Retinal pigment epithelial cell (primary cell): ENCODE data around the gene DNMBP.

Source experiments
- DNase-seq: peaks from one replicate; pipeline ENCODE4 v3.0.0-alpha.2; 2010; ENCODE audit warnings: low read depth
- H3K4me3 ChIP-seq: 2 replicates; pipeline ENCODE4 v1.5.1; 2011; ENCODE audit warnings: mild to moderate bottlenecking, low read length, control low read depth, moderate library complexity
- CTCF ChIP-seq: conservative IDR thresholded peaks from 2 replicates; pipeline ENCODE4 v1.5.1; 2011; ENCODE audit warnings: low read depth, low read length, control low read depth, inconsistent platforms

DNMBP gene

GRCh38 chr10:100043344-100043743, 33.6 kb upstream of the DNMBP start:
- no peak overlapping the region for H3K4me3 ChIP-seq
- no peak for TF ChIP-seq CTCF
- no peak for DNase-seq

- no peak for DNase-seq
- no peak for TF ChIP-seq CTCF
- no peak overlapping the region for H3K4me3 ChIP-seq
These were observed 31.7 kb upstream of the DNMBP start for GRCh38 chr10:100041306-100042002.

- no peak overlapping the region for H3K4me3 ChIP-seq
- DNase-seq: no peak
- TF ChIP-seq CTCF: no peak
These were observed 28.9 kb upstream of the DNMBP start for GRCh38 chr10:100038561-100039071.

- no peak for TF ChIP-seq CTCF
- no peak for DNase-seq
- H3K4me3 ChIP-seq: no peak overlapping the region
These were observed 28.1 kb upstream of the DNMBP start for GRCh38 chr10:100037758-100038315.

GRCh38 chr10:100036850-100037249, 27.1 kb upstream of the DNMBP start:
- no peak overlapping the region for H3K4me3 ChIP-seq
- TF ChIP-seq CTCF: no peak
- DNase-seq: no peak

GRCh38 chr10:100033766-100034418, 24.1 kb upstream of the DNMBP start:
- no peak overlapping the region for H3K4me3 ChIP-seq
- no peak for TF ChIP-seq CTCF
- DNase-seq: no peak
